Activated naive CD8-positive, alpha-beta T cell treated with anti-CD3 and anti-CD28 coated beads, Interleukin-2, amount 50 U/mL, for 16 hours (primary cell): ENCODE measurements around the gene FCN1.

Experiments
- DNase-seq: peaks from one replicate; pipeline ENCODE4 v3.0.0-alpha.2; 2020; ENCODE audit warnings: low read depth, low spot score

FCN1 gene

GRCh38 chr9:134937164-134937555, 19.4 kb upstream of the FCN1 start:
- no peak for DNase-seq

DNA sequence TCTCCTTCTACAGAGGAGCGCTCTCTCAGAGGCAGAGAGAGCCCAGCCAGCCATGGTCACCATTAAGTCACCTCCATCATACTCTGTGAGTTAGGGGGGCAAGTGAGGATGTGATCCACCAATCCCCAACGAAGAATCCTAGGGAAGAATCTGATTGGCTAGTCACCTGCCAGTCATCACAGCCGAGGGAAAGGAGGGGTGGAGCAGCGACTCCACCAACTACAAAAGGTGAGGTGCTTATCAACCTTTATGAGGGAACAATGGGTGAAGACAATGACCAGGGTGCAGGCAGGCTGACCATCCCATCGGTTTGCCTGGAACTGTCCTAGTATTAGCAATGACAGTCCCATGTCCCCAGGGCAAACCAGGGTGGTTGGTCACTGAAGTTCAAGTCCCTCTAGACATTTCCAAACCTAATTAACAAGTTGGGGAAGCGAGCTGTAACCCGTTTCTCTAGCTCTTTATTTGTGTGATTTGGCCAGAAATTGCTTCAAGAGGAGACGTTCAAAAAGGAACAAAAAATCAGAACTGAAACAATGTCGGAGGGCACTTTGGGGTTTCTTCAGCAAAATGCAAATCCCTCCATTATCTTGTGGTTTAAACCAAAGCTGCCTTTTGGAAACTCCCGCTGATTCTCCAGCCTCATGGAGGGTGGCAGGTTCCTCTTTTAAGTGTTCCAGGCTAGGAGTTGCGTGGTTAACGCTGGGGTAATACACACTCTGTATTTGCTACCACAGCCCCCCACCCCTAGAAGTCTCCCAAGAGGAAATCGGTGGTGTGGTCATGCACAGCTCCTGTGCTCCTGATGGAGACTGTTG, 18.8 kb upstream of the FCN1 start:
- no peak for DNase-seq

GRCh38 chr9:134935701-134936345, 18.1 kb upstream of the FCN1 start:
- no peak for DNase-seq

DNA sequence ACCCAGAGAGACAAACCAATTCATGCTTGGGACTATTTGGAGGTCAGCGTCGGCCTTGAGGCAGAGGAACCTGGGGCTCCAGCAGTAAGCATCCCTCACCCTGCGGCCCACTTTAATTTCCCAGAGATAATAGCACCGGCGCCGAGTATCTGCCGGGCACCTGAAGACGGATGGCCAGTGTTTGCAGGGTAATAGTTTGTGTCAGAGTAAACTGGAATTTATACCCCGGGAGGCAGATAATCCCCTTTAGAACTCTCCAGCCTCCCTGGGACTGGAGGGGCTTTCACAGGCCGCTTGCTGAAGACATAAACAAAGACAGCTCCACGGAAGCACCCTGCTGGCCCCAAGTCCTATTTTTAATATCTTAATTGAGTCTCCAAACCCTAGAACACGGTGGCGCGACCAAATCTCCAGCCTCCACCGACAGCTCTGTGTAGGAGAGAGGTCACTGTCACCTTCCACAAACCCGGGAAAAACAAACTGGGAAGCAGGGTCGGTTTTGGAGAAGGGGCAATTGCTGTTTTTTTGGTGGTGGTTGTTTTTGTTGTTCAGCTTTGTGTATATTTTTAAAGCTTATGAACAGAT, 17.4 kb upstream of the FCN1 start:
- DNase-seq = no peak

GRCh38 chr9:134933076-134933659, 15.5 kb upstream of the FCN1 start:
- no peak for DNase-seq

DNA sequence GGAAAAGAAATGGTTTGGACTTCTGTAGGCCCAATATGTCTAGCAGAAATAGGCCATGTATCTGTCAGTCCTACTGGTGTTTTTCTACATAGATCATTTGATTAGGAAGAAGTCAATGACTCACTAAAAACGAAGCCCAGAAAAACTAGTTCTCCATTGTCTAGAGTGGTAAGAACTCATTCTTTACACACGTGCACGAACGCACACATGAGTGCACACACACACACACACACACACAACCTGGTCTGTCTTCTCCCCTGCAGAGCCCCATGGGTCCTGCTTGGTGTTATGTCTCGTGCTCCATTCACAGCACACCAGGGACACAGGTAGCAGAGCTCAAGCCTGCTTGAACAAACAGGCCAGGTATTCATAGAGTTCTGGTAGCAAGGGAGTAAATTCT, 14.9 kb upstream of the FCN1 start:
- DNase-seq = no peak

GRCh38 chr9:134932171-134932570, 14.5 kb upstream of the FCN1 start:
- no peak for DNase-seq

- DNase-seq = no peak
Measured at GRCh38 chr9:134930398-134930797, 12.7 kb upstream of the FCN1 start.

DNA sequence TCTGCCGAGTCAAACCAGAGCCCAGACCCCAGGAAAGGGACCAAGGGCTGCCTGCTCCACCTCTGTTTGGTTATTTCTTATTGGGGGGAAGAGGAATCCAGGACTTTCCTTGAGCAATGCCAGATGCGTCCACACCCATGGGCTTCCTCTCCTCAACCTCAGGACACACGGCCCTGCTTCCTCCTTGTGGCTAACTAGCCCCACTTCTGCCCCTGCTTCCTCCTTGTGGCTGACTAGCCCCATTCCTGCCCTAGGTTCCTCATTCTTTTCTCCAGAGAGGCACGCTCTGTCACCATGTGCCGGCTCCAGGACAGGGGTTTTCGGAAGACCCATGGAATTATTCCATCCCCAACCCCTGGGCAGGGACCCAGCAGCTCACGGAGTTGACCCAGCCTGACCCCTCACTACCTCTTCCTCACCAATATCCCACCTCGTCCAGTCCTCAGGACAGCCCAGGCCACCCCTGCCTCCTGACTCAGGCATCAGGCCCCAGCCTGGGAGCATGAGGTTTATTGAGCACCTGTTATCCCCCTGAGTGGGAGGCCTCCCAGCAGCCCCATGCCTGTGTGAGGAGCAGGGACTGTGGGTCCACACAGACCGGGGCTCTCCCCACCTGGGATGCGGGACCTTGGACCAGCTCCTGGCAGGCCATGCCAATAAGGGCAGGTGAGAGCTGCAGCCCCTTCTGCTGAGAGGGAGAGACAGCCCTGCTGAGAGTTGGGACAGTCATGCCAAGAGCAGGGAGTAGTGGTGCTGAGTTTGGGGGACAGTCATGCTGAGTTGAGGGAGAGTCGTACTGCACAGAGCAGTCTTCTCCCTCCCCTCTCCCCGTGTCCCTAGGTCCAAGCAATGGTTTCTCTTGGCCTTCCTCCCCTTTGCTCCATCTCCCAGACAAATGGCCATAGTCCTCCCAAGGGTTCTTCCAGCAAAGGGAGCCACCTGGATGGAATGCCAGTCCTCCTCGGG, 11.8 kb upstream of the FCN1 start:
- DNase-seq = no peak

DNA sequence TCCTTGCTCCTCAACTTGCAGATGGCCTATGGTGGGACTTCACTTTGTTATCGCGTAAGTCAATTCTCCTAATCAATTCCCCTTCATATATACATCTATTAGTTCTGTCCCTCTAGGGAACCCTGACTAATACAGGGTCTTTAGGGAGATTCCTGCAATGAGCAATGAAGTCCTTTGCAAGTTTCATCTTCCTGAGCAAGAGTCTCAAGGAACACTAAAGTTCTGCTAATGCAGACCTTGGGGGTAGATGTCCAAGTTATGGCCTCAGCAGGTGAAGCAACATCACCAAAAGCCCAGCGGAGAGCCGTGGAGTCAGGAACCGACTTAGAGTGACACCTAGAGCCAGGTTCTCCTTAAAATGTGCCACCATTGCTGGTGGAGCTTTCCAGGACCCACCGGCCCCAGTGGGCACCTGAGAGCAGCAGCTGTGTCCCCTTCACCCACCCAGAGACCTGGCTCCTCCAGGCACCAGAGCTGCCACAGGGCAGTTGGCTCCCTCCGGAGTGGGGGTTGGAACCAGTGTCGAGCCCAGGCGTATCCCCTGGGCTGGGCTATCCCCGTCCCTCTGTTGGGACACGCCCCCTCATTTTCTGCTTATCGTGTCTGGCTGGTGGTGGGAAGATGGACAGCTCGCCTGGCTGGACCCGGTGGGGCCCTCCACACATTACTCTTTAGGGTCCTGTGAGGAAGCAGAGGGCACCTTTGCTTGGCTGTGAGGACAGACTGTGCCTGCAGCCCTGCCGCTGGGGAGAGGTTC, 10.9 kb upstream of the FCN1 start:
- DNase-seq = no peak

GRCh38 chr9:134925011-134925511, 7.3 kb upstream of the FCN1 start:
- no peak for DNase-seq

DNA sequence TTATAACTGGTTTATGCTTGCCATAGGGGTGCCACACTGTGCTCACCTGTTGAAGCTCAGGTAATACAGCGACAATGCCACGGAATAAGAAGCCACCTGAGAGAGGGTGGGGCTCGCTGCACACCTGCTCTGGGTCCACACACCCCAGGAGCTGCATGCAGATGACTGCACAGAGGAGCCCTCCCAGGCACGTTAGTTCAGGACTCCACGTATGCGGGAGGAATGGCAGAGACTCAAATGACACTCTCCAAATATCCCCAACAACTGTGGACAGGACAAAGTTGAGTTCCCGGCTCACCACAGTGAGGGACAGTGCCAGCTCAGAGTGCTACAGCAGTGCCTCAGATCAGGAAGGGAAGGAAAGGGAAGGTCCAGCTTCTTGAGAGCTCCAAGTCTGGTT, 5.8 kb upstream of the FCN1 start:
- DNase-seq = no peak

- DNase-seq = no peak
Measured at GRCh38 chr9:134922932-134923240, 5.2 kb upstream of the FCN1 start.

DNA sequence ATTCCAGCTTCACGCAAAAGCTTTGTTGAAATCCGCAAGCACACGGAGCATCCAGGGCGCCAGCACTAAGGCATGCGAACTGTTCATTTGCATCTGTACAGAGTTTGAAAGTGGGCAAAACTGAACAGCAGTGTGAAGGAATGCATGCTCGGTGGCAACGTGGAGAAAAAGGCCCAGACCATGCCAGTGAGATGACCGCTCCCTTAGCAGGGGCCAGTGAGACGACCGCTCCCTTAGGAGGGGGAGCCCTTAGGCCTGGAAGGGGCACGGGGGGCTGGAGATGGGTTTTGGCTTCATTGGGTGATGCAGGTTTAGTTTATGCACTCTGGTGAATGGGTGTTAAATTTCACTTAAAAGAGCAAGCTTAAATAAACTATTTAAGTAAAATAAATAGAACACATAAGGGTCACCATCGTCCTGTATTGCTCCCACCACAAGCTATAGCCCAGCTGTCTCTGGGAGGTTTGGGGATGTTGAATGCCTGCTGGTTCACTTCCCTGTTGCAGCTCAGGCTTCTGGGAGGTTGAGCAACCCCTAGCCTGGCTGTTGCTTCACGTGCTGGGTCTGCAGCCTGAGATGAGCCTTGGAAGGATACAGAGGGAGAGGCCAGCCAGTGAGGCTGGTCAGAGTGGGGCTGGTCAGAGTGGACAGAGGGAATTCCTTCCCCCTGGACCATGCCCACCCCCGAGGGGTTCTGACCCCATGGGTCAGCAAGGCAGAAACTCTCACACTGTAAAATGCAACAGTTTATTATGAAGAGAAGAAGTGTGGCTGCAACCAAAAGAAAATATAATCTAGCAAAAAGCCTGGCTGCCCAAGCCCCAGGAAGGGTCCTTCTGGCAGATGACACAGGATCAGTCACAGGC, 4.6 kb upstream of the FCN1 start:
- no peak for DNase-seq

- DNase-seq = no peak
Measured at GRCh38 chr9:134919303-134919702, 1.6 kb upstream of the FCN1 start.

GRCh38 chr9:134918646-134919045, 934 bp upstream of the FCN1 start:
- DNase-seq = no peak

- DNase-seq = no peak
Measured at GRCh38 chr9:134916161-134916665, 1.5 kb downstream of the FCN1 start.

DNA sequence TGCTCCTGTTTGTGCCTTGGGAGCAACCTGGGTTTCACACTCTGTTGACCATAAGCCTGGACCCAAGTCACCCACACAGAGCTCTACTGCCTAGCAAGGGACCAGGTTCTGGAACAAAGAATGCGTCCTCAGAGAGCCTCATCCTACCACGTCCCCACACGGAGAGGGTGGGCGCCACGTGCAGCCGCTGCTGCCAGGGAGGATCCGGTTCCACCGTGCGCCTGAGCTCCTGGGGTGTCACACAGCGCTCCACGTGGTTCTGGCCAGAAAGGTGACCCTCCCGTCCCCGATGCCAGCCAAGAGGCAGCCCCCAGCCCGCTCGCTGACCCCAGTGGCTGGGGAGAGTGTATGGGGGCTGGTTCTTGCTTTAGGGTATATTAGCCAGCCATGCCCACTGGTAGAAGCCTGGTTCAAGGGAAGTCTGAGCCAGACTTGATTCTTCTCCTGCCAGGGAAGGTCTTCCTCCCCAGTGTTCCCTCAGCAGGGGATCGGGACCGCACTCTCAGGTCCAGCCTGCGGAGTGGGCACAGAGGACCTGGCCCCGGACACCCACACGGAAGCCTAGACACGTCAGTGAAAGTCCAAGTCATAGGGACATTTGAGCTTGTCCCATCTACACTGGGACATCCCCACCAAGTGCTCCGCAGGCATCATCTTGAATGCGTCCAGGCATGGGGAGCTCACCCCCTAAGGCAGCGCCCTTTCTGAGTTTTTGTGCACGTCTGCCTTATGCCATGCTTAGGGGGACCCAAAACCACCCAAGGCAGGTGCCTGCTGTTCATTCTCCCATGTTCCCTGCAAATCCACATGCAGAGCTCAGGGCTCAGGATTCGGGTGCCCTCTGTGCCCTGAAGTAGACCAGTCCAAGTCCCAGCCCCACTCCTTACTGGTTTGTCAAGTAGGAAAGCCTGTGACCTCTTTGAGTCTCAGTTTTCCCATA, 2.4 kb downstream of the FCN1 start:
- DNase-seq = no peak

DNA sequence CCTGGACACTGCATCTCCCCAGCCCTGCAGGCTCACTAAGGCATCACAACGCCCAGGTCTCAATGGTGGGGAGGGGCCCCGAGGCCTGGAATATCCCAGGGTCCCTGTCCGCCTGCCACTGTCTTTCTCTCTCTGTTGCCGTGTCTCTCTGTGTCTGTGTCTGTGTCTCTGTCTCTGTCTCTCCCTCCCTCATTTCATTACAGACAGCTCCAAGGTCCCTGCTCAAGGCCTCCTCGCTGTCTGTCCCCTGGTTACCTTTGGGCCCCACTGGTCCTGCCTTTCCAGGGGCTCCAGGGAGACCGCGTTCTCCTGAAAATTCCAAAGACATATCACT, 3.2 kb downstream of the FCN1 start:
- no peak for DNase-seq
